ENCODE measurements around the gene RNF125.
"Not testable (repeated sequence)": the region's sequence is repeated elsewhere in the genome, so short reads cannot be mapped to it uniquely, and the experiment has no call there.

Gene RNF125

DNA sequence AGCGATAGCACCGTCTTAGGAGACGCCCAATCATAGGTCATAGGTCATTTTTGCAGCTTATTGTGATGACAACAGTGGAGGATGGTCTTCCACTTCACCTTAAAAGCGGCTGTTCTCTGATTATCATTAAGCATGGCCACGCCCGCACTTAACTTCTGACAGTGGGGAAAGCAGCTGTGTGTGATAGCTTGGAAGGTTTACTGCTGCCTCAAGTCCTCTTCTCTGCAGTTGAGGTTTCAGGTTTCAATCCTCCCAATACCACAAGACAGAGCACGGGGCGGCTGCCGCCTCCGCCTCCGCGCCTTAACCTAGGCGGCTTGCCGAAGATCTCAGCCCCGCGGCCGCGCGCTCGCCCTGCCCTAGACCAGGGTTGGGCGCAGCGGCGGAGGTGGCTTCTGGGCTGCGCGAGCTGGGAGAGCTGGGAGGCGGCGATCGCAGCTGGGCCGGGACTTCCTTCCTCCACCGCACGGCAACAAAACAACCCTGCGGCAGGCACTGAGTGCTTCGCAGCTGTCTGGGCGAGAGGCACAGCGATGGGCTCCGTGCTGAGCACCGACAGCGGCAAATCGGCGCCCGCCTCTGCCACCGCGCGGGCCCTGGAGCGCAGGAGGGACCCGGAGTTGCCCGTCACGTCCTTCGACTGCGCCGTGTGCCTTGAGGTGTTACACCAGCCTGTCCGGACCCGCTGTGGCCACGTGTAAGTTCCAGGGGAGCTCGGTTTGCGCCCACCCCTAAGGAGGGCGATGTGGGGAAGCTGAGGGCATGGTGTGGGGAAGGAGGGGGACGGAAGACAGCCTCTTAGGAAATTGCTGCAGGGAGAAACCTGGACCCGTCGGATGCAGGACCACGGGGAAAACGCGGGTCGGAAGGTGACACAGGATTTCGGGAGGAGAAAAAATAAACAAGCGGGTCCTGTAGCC, at the start of gene RNF125:
RNF125 (plus strand) TSS at position 495 of the 920 bp plus-strand sequence; CDS start at position 534, 39 bp downstream.
- peak; percentile 66 for DNase-seq (ENCODE audit: low read depth, low spot score)

DNA sequence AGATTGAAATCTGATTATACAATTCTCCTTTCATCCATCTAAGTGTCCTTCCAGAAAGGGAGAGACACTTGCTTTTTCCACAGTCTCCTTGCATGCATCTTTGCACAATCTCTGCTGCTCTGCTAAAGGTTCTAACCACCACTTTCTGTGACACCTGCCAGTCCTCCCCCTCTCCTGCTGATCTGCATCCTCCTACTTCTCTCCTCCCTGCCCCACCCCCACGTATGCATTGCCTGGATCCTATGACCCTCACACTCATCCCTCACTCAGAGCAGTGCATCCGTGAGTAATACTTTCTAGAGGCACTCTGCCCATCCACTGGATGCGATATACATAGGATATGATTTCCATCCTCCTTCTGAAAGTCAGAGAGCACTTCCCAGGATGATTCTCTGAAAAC, 48.0 kb upstream of the RNF125 start:
- no peak for DNase-seq (ENCODE audit: low read depth, low spot score)

DNA sequence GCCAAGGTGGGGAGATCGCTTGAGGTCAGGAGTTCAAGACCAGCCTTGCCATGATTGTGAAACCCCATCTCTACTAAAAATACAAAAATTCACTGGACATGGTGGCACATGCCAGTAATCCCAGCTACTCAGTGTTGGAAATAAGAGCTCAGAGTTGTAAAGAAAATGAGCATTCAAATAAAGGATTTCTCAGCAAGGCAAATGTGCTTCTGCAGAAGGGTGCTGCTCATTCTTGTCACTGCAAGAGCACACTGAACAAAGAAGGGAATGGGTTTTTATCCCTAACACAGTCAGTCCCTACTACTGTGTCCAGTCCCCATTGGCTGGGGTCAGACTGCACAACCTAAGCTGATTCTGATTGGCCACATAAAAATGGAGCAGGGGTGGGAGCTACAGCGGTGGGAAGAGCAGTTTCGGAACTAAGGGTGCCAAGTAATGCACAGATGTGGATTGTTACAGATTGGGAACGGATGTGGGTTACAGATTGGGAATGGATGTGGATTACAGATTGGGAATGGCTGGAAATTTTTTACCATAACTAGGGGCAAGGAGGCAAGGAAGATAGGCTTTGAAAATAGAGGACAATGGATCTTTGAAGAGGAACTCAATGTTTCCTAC, 44.6 kb upstream of the RNF125 start:
- no peak for DNase-seq (ENCODE audit: low read depth, low spot score)

DNA sequence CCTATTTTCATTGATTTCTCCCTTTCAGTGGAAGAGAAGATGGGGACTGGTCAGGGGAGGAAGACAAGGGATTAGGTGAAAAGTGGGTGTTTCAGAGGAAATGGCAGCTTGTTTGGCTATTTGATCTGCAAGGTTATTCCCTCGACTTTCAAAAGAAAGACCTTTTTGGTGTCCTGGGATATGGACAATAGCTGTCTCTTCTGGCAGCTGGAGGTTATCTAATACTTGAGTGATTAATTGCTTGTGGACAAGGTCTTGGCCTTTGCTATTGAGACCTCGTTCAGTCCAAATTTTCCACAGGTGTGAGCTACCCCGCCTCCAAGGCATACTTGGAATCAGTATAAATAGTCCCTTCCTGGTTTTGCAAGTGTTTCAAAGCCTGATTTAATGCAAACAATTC, 42.4 kb upstream of the RNF125 start:
- DNase-seq (ENCODE audit: low read depth, low spot score) = no peak

DNA sequence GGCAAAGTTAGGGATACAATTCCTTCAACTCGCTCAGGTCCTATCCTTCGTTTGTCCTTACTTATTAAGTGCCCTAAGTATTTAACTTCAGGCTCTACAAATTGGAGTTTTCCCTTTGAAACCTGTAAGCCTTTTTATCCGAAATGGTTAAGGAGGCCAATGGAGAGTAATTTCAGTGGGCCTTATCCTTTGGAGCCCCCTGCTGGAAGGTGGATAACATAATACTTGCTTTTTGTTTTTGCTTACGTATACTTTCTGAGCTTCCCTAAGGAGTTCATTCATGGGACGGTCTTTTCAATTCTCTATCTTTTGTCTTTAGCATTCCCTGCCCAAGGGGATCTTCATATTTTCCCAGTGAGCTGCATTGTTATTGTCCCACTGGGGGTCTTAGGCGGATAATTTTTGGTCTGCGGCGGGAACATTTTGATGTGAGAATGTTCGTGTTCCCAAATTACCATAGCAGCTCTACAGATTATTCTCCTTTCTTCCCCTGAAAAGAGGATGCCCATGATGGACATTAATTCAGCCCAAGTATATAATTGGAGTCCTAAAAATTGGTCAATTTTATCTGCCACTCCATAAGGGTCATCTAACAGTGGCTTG, 41.3 kb upstream of the RNF125 start:
- DNase-seq (ENCODE audit: low read depth, low spot score) = no peak

DNA sequence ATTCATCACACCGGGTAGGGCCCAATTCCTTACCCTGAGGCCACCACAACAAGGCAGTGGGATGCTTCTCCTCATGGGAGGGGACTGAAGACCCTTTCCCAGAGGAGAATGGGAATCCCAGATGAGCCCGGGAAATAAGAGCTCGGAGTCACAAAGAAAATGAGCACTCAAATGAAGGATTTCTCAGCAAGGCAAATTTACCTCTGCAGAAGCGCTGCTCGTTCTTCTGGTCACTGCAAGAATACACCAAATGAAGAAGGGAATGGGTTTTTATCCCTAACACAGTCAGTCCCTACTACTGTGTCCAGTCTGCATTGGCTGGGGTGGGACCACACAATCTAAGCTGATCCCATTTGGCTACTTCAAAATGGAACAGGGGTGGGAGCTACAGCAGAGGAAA, 40.0 kb upstream of the RNF125 start:
- no peak for DNase-seq (ENCODE audit: low read depth, low spot score)

DNA sequence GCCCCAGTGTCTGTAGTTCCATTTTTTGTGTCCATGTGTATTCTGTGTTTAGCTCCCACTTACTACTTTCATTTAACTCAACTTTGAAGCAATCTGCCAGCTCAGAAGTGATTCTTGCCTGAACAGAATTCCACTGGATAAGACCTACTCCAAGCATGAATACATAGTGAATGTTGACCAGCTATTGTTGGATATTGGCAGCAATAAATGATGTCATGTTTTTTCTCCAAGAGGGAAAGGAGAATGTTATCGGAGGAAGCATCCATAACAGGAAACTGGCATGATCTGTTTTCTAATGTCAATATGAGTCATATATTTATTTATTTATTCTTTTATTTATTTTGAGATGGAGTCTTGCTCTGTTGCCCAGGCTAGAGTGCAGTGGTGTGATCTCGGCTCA, 38.9 kb upstream of the RNF125 start:
- DNase-seq (ENCODE audit: low read depth, low spot score) = no peak

DNA sequence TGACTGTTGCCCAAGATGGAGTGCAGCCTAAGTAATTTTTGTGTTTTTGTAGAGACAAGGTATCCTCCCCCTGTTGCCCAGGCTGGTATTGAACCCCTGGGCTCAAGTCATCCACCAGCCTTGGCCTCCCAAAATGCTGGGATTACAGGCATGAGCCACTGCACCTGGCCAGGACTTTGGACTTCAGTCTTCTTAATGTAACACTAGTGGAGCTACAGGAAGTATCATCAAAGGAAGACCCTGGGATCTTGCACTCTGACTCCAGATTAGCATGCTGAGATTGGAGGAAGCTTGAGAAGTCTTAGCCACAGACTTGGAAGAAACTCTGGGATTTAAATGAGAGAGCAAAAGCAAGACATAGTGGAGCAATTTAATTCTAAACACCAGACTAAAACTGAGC, 37.8 kb upstream of the RNF125 start:
- no peak for DNase-seq (ENCODE audit: low read depth, low spot score)

DNA sequence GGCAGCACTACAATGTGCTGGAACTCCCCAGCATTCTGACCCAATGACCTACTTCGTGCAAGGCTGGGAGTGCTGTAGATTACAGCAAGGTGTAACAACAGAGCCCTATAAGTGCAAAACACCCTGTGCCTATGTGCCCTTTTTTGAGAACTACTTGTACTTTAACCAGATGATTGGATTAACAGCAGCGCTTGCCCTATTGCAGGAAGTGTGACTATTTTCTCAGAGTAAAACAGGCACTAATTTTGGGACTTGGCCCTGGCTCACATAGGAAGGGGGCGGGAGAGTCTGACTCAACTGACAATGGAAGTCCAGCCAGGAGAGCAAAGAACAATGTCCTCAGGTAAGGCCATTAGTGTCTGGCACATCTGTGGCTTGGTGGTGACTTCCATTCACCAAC, 35.6 kb upstream of the RNF125 start:
- no peak for DNase-seq (ENCODE audit: low read depth, low spot score)

DNA sequence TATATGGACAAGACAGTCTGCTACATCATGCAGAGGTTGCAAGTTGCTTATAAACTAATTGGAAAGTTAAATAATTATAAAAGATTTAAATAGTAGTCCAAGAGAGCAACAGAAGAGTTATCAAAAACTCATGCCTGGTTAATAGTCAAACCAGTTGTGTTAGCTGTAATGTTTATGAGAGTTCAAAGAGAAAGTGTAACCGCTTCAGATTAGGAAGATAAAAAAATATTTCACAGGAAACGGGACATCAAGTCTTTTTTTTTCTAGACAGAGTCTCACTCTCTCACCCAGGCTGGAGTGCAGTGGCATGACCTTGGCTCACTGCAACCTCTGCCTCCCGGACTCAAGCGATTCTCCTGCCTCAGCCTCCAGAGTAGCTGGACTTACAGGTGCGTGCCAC, 34.6 kb upstream of the RNF125 start:
- DNase-seq (ENCODE audit: low read depth, low spot score) = no peak

DNA sequence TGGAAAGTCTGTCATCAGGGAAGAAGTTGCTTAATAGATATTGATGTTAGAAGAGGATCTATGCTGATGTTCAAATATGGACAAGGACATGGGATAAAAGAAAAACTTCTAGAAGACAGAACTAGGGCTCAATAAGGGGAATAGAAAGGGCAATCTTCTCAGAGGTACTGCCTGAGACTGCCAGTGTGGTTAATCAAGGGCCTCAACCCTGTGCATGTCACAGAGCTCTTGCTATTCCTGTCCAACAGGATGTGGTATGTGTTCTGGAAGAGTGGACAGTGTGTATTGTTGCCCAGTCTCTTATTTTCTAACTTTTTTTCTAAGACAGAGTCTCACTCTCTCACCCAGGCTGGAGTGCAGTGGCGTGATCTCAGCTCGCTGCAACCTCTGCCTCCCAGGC, 27.8 kb upstream of the RNF125 start:
- no peak for DNase-seq (ENCODE audit: low read depth, low spot score)

DNA sequence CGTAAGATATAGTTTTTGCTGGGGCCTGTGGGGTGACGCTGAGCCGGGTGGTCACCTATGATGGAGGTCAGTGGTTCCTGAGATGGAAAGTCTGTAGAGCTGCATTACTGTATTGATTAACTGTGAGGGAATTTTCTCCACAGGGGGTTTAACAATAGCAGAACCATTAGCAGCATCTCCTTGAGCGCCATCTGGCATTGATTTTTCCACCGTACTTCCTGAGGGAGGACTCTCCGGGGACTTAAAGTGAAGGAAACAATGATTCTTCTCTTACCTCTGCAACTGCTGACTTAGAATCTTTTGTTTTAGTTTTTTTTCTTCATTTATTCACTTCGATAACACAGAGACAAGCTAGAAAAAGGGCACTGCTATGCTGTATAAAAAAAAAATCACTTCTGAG, 22.6 kb upstream of the RNF125 start:
- DNase-seq (ENCODE audit: low read depth, low spot score) = no peak

DNA sequence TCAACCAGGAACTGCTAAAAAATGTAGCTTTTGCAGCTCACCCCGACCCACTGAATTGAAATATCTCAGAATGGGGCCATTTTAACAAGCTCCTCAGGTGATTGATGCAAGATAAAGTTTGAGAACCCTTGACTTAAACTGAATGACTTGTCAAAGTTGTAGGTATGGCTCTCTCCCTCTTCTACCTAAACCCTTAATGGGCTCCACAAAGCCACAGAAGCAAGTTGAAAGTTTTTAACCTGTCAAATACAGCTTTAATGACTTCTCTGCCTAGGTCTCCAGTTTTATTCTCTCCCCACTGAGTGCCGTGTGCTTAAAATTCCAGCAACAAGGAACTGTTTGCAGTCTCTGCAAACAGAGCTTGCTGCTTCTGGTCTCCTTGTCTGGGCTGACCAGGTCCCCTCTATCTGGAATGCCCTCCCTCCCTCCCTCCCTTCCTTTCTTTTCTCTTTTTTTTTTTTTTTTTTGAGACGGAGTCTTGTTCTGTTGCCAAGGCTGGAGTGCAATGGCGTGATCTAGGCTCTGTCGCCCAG, 19.7 kb upstream of the RNF125 start:
- no peak for DNase-seq (ENCODE audit: low read depth, low spot score)

DNA sequence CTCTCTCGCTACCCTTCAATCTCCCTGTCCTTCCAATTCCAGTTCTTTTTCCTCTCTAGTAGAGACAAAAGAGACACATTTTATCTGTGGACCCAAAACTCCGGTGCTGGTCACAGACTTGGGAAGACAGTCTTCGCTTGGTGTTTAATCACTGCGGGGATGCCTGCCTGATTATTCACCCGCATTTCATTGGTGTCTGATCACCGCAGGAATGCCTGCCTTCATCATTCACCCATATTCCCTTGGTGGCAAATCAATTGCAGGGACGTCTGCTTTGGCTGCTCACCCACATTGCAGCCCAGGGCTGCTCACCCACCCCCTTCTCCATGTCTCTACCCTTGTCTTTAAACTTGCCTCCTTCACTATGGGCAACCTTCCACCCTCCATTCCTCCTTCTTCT, 17.5 kb upstream of the RNF125 start:
- DNase-seq (ENCODE audit: low read depth, low spot score) = not testable (repeated sequence)

DNA sequence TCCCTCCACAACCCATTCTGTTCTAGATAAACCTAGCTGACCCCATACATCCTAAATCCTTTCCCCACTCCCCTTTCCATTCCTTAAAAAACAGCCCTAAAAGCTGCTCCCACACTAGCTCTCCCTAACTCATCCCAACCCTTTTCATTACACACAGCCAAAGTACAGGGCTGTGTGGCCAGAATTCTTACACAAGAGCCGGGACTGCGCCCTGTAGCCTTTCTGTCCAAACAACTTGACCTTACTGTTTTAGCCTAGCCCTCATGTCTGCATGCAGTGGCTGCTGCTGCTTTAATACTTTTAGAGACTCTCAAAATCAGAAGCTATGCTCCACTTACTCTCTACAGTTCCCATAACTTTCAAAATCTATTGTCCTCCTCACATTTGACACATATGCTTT, 14.8 kb upstream of the RNF125 start:
- DNase-seq (ENCODE audit: low read depth, low spot score) = not testable (repeated sequence)

DNA sequence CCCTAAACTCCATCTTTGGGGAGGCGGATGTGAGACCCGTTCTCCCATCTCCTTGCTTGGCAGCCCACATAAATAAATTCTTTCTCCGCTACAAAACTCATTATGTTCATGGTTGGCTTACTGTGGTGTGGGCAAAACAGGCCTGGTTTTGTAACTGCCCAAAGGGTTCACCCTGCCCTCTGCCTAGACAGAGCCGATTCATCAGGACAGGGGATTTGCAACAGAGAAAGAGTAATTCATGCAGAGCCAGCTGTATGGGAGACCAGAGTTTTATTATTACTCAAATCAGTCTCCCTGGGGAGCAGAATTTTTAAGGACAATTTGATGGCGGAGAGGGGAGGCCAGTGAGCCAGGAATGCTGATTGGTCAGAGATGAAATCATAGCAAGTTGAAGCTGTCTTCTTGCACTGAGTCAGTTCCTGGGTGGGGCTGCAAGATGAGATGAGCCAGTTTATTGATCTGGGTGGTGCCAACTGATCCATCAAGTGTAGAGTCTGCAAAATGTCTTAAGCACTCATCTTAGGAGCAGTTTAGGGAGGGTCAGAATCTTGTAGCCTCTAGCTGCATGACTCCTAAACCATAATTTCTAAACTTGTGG, 8.4 kb upstream of the RNF125 start:
- no peak for DNase-seq (ENCODE audit: low read depth, low spot score)

DNA sequence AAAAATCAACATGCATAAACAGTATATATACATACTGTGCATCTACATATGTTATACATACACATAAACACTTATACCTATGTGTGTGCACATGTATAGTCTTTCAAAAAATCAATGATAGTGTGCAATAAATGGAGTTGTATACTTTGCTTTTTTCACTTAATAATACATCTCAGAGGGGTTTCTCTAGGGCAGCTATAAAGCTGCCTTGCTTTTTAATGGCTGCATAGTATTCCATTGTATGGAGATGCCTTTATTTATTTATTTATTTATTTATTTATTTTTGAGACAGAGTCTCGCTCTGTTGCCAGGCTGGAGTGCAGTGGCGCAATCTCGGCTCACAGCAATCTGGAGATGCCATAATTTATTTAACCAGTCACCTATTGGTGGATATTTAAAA, 7.4 kb upstream of the RNF125 start:
- DNase-seq (ENCODE audit: low read depth, low spot score) = no peak

DNA sequence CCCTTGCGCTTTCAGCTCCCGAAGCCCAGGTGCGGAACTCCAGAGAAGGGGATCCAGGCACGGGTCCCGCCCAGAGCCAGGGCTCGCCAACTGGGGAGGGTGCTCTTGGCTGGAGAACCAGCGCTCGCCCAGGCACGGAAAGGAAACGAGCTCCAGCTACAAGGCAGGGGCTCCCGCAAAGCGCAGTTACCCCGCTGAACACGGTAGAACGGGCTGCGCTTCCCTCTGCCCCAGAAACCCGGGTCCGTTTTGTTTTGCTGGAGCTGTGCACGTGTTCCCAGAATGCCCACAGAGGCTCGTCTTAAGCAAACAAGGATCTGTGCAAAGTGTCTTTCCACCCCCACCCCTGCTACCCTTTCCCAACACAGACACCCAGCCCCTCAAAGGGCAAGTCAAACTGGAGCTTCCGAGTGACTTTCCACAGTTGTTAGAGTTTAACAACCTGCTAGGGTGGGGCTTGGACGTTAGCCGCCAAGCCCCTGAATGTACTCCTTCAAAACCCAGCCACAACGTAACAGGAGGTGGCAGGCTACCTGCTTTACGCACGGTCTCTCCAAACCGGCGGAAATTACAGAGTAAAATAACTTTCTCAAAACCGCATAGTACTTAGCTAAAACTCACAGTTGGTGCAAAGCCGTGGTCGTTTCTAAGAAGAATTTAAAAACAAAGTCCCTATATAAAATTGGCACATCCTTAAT, 775 bp downstream of the RNF125 start:
- DNase-seq (ENCODE audit: low read depth, low spot score) = no peak

DNA sequence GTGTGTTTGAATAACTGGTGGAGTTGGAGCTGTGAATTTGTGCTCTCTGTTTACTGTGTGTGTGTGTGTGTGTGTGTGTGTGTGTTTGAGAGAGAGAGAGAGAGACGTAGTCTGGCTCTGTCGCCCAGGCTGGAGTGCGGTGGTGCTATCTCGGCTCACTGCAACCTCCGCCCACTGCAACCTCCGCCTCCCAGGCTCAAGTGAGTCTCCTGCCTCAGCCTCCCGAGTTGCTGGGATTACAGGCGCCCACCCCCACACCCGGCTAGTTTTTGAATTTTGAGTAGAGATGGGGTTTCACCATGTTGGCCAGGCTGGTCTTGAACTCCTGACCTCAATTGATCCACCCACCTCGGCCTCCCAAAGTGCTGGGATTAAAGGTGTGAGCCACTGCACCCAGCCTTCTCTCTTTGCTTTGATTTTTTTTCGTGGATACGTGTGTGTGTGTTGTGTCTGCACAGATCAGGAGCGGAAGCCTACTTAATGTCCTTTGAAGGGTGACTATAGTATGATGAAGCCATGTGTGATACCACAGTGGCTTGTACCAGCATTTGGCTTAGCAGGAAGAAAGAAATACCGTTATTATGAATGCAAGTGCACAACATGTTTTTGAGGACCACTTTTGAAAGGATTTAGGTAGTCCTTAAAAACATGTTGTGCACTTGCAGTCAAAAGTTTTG, 1.5 kb downstream of the RNF125 start:
- not testable (repeated sequence) for DNase-seq (ENCODE audit: low read depth, low spot score)

DNA sequence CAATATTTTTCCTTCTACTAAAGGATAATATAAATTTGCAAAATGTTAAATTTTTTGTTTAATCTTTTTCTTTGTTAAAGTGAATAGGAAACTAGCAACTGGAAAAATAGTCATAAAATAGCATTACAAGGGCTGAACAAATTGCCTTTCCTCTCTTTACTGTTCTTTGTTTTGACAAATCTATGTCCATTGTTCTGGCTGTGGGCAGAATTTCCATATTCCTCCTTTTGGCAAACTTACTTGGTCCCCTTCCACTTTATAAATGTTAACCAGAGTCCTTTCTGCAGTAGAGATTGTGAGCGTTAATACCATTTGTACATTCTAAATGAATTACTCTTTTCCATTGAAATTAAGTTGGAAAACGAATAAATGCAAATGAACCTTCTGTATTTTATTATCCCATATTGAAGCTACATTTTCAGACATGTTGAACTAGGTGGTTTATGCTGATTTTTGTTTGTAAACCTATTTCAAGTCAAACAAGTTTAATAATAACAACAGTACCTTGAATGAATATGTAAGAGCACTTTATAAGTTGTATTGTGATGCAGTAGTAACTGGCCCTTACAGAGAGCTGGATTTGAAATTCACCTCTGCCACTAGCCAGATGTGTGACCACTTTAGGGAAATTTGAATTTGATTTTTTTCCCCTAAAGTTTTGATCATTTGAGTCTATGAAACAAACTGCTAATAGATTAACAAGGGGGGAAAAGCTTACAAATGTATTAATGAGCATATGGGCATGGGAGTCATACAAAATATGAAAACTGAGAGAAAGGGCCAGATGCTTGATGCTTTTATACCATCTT, 3.3 kb downstream of the RNF125 start:
- DNase-seq (ENCODE audit: low read depth, low spot score) = no peak

All from activated naive CD8-positive, alpha-beta T cell treated with anti-CD3 and anti-CD28 coated beads, Interleukin-2, amount 50 U/mL, for 16 hours (primary cell).